ENCODE results near the gene EVC. TPM values are rescaled to one million over a fixed set of nuclear protein-coding genes. Genes with fewer than 3 reads are reported as not detected.
A peak's percentile ranks its signal among the peaks of the same experiment; 100 is the strongest.

Gene EVC
- polyA plus RNA-seq, 4 donors: 0.22 to 2.4 (median 1.1) TPM

DNA sequence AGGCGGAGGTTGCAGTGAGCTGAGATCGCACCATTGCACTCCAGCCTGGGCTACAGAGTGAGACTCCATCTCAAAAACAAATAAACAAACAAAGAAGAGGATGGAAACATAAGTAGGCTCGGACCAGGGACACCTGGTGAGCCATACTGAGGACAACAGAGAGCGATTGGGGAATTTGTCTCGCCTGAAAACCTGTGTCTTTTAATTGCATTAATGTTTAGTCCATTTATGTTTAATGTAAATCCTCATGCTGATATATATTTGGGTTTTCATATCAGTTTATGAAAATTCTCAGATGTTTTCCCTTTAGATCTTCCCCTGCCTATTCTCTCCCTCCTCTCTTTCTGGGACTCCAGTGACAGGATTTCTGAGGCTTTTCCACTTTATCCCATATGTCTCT is 84.6 kb downstream of the EVC start:
- Histone ChIP-seq H3K27ac (ENCODE audit: low read depth in 1 of 3, low read length in 2 of 3) (no peak overlapping the region), H3K27me3 (ENCODE audit: control insufficient read depth in 3 of 3, insufficient read depth in 3 of 3, low read length in 3 of 3) (no peaks in the 10 kb centered on the region), H3K4me1 (ENCODE audit: control insufficient read depth in 3 of 3, insufficient read depth in 2 of 3, low read depth in 1 of 3, low read length in 2 of 3) (no peaks in the 10 kb centered on the region), H3K4me3 (ENCODE audit: low read depth in 1 of 3, low read length in 3 of 3) (no peak overlapping the region), H3K9me3 (ENCODE audit: control insufficient read depth in 2 of 2, insufficient read depth in 1 of 2, low read depth in 1 of 2, low read length in 1 of 2) (peaks cover 0 to 3% of the 10 kb centered on the region in 2 donors), H3K36me3 (ENCODE audit: control insufficient read depth in 3 of 3, insufficient read depth in 2 of 3, low read depth in 1 of 3, low read length in 3 of 3) (peaks cover 0 to 3% (median 0%) of the 10 kb centered on the region in 3 donors)
- 82 to 89% (median 88%) methylated on average over 5 of the region's 5 CpGs for WGBS, 3 donors
- no peak for FAIRE-seq
- DNase-seq: no peak

DNA sequence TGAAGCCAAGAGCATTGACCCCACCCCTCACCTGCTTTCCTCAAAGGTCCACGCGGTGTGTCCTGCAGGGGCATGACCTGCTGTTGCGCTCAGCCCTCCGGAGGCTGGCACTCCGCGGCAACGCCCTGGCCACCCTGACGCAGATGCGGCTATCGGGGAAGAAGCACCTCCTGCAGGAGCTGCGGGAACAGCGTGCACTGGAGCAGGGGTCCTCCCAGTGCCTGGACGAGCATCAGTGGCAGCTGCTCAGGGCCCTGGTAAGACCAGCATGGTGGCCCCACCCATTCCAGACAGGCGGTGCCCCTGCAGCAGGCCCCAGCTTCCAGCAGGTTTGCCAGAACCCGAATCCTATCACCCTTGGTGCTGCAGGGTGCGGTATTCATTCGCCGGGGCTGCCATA is 86.0 kb downstream of the EVC start:
- no peak overlapping the region for H3K27ac ChIP-seq (ENCODE audit: low read depth in 1 of 3, low read length in 2 of 3)
- H3K36me3 ChIP-seq (ENCODE audit: control insufficient read depth in 3 of 3, insufficient read depth in 2 of 3, low read depth in 1 of 3, low read length in 3 of 3): peaks cover 0 to 3% (median 0%) of the 10 kb centered on the region in 3 donors
- DNase-seq (no peak), FAIRE-seq (no peak)
- H3K4me3 ChIP-seq (ENCODE audit: low read depth in 1 of 3, low read length in 3 of 3): no peak overlapping the region
- peaks cover 0 to 3% of the 10 kb centered on the region in 2 donors for H3K9me3 ChIP-seq (ENCODE audit: control insufficient read depth in 2 of 2, insufficient read depth in 1 of 2, low read depth in 1 of 2, low read length in 1 of 2)
- no peaks in the 10 kb centered on the region for H3K27me3 ChIP-seq (ENCODE audit: control insufficient read depth in 3 of 3, insufficient read depth in 3 of 3, low read length in 3 of 3)
- 90 to 93% (median 92%) methylated on average over 18 of the region's 18 CpGs for WGBS, 3 donors
- H3K4me1 ChIP-seq (ENCODE audit: control insufficient read depth in 3 of 3, insufficient read depth in 2 of 3, low read depth in 1 of 3, low read length in 2 of 3): no peaks in the 10 kb centered on the region

DNA sequence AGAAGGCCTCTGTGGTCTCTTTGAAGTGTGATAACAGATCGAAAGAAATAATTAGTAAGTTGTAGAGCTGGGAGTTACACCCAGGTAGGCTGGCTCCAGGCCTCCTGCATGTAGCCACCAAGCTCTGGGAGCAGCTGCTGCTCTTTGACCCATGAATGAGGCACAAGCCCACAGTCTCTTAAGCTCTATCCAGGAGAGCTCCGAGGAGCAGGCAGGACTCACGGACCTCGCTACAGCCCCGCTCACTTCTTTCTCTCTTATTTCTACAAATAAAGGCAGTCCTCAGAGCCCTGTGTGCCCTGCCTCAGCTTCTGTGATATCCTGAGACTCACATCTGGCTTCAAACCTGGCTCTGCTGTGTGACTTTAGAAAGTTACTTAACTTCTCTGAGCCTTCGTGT is 86.9 kb downstream of the EVC start:
- H3K4me3 ChIP-seq (ENCODE audit: low read depth in 1 of 3, low read length in 3 of 3): no peak overlapping the region
- H3K9me3 ChIP-seq (ENCODE audit: control insufficient read depth in 2 of 2, insufficient read depth in 1 of 2, low read depth in 1 of 2, low read length in 1 of 2): peaks cover 0 to 3% of the 10 kb centered on the region in 2 donors
- DNase-seq (peak in 1 of 2 donors; percentile 23), FAIRE-seq (no peak)
- no peaks in the 10 kb centered on the region for H3K4me1 ChIP-seq (ENCODE audit: control insufficient read depth in 3 of 3, insufficient read depth in 2 of 3, low read depth in 1 of 3, low read length in 2 of 3)
- H3K27me3 ChIP-seq (ENCODE audit: control insufficient read depth in 3 of 3, insufficient read depth in 3 of 3, low read length in 3 of 3): no peaks in the 10 kb centered on the region
- H3K36me3 ChIP-seq (ENCODE audit: control insufficient read depth in 3 of 3, insufficient read depth in 2 of 3, low read depth in 1 of 3, low read length in 3 of 3): peaks cover 0 to 7% (median 0%) of the 10 kb centered on the region in 3 donors
- no peak overlapping the region for H3K27ac ChIP-seq (ENCODE audit: low read depth in 1 of 3, low read length in 2 of 3)
- 35 to 81% (median 60%) methylated on average over 6 of the region's 6 CpGs for WGBS, 3 donors

DNA sequence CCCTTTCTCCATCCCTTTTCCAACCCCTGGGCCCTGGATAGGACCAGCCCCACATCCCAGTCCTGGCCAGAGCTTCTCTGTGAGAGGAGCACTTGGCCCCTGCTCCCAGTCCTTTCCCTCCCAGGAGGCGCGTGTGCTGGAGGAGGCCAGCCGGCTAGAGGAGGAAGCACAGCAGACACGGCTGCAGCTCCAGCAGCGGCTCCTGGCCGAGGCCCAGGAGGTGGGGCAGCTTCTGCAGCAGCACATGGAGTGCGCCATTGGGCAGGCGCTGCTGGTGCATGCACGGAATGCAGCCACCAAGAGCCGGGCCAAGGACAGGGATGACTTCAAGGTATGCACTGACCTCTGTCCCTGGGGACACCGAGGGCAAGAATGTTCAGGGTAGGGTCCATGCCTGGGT is 87.5 kb downstream of the EVC start:
- no peak for FAIRE-seq
- Histone ChIP-seq H3K36me3 (ENCODE audit: control insufficient read depth in 3 of 3, insufficient read depth in 2 of 3, low read depth in 1 of 3, low read length in 3 of 3) (peaks cover 0 to 7% (median 2%) of the 10 kb centered on the region in 3 donors), H3K9me3 (ENCODE audit: control insufficient read depth in 2 of 2, insufficient read depth in 1 of 2, low read depth in 1 of 2, low read length in 1 of 2) (peaks cover 0 to 3% of the 10 kb centered on the region in 2 donors), H3K4me1 (ENCODE audit: control insufficient read depth in 3 of 3, insufficient read depth in 2 of 3, low read depth in 1 of 3, low read length in 2 of 3) (no peaks in the 10 kb centered on the region), H3K27ac (ENCODE audit: low read depth in 1 of 3, low read length in 2 of 3) (no peak overlapping the region), H3K27me3 (ENCODE audit: control insufficient read depth in 3 of 3, insufficient read depth in 3 of 3, low read length in 3 of 3) (no peaks in the 10 kb centered on the region), H3K4me3 (ENCODE audit: low read depth in 1 of 3, low read length in 3 of 3) (no peak overlapping the region)
- peak in 1 of 2 donors; percentile 25 for DNase-seq
- 14 to 65% (median 53%) methylated on average over 11 of the region's 11 CpGs for WGBS, 3 donors

DNA sequence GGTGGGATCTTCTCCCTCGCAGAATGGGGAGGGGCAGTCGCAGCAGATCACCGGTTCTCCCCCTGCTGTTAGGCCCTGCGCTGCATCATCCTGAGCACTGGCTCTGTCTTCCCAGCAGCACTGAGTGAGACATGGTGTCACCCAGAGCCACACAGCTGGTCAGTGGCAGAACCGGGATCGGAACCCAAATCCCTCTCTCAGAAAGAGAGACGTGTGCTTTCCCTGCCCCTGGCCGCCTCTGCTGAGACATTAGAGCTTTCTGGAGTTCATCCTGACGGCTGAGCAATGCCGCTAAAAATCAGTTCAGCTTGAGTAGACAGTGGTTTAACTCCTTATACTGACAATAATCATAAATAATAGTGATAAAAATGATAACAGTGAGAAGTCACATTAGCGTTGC is 87.9 kb downstream of the EVC start:
- no peak for FAIRE-seq
- Histone ChIP-seq H3K27ac (ENCODE audit: low read depth in 1 of 3, low read length in 2 of 3) (no peak overlapping the region), H3K4me1 (ENCODE audit: control insufficient read depth in 3 of 3, insufficient read depth in 2 of 3, low read depth in 1 of 3, low read length in 2 of 3) (no peaks in the 10 kb centered on the region), H3K27me3 (ENCODE audit: control insufficient read depth in 3 of 3, insufficient read depth in 3 of 3, low read length in 3 of 3) (no peaks in the 10 kb centered on the region), H3K9me3 (ENCODE audit: control insufficient read depth in 2 of 2, insufficient read depth in 1 of 2, low read depth in 1 of 2, low read length in 1 of 2) (peaks cover 0 to 3% of the 10 kb centered on the region in 2 donors), H3K36me3 (ENCODE audit: control insufficient read depth in 3 of 3, insufficient read depth in 2 of 3, low read depth in 1 of 3, low read length in 3 of 3) (peaks cover 0 to 7% (median 2%) of the 10 kb centered on the region in 3 donors), H3K4me3 (ENCODE audit: low read depth in 1 of 3, low read length in 3 of 3) (no peak overlapping the region)
- no peak for DNase-seq
- WGBS, 3 donors: 83 to 91% (median 84%) methylated on average over 11 of the region's 11 CpGs

DNA sequence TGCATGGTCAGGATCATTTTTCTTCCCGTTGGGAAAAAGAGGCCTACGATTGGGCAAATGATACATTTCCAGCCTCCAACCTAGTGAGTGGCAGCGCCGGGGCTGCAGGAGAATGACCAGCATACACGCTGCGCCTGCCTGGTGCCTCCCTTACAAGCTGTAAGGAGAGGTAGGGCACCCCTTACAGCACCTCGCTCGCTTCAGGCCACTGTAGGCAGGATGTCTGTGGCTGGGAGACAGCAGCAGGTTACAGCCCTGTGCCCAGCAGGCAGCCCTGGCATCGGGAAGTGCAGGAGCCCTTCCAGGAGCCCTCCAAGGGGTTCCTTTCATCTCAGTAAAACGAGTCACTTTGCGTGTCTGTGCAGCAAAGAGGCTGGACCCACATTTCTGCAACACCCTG is 88.4 kb downstream of the EVC start:
- FAIRE-seq (no peak), DNase-seq (no peak)
- 85 to 90% (median 86%) methylated on average over 11 of the region's 11 CpGs for WGBS, 3 donors
- no peak overlapping the region for H3K4me3 ChIP-seq (ENCODE audit: low read depth in 1 of 3, low read length in 3 of 3)
- peaks cover 0 to 7% (median 2%) of the 10 kb centered on the region in 3 donors for H3K36me3 ChIP-seq (ENCODE audit: control insufficient read depth in 3 of 3, insufficient read depth in 2 of 3, low read depth in 1 of 3, low read length in 3 of 3)
- no peak overlapping the region for H3K27ac ChIP-seq (ENCODE audit: low read depth in 1 of 3, low read length in 2 of 3)
- H3K27me3 ChIP-seq (ENCODE audit: control insufficient read depth in 3 of 3, insufficient read depth in 3 of 3, low read length in 3 of 3): no peaks in the 10 kb centered on the region
- no peaks in the 10 kb centered on the region for H3K4me1 ChIP-seq (ENCODE audit: control insufficient read depth in 3 of 3, insufficient read depth in 2 of 3, low read depth in 1 of 3, low read length in 2 of 3)
- H3K9me3 ChIP-seq (ENCODE audit: control insufficient read depth in 2 of 2, insufficient read depth in 1 of 2, low read depth in 1 of 2, low read length in 1 of 2): peaks cover 0 to 3% of the 10 kb centered on the region in 2 donors

DNA sequence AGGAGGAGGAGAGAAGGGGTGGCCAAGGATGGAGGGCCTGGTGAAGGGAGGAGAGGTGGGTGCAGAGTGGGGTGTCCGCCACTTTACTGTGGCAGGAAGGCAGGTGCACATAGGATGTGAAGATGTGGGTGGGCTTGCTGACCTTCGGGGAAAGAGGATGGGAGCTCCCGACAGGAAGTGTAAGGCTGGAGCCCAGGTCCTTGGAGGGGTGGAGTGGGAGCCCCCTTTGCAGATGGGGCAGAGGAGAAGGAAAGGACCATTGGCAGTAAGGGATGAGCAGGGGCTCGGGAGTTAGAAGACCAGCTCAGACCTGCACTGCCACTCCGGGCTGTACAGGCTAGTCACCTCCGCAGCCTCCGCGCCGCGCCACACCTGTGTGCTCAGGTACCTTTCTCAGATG is 89.5 kb downstream of the EVC start:
- DNase-seq: no peak
- Histone ChIP-seq H3K27me3 (ENCODE audit: control insufficient read depth in 3 of 3, insufficient read depth in 3 of 3, low read length in 3 of 3) (no peaks in the 10 kb centered on the region), H3K4me3 (ENCODE audit: low read depth in 1 of 3, low read length in 3 of 3) (no peak overlapping the region), H3K36me3 (ENCODE audit: control insufficient read depth in 3 of 3, insufficient read depth in 2 of 3, low read depth in 1 of 3, low read length in 3 of 3) (peaks cover 0 to 7% (median 2%) of the 10 kb centered on the region in 3 donors), H3K27ac (ENCODE audit: low read depth in 1 of 3, low read length in 2 of 3) (no peak overlapping the region), H3K9me3 (ENCODE audit: control insufficient read depth in 2 of 2, insufficient read depth in 1 of 2, low read depth in 1 of 2, low read length in 1 of 2) (peaks cover 0 to 2% of the 10 kb centered on the region in 2 donors), H3K4me1 (ENCODE audit: control insufficient read depth in 3 of 3, insufficient read depth in 2 of 3, low read depth in 1 of 3, low read length in 2 of 3) (no peaks in the 10 kb centered on the region)
- no peak for FAIRE-seq
- 88 to 89% (median 89%) methylated on average over 10 of the region's 10 CpGs for WGBS, 3 donors

DNA sequence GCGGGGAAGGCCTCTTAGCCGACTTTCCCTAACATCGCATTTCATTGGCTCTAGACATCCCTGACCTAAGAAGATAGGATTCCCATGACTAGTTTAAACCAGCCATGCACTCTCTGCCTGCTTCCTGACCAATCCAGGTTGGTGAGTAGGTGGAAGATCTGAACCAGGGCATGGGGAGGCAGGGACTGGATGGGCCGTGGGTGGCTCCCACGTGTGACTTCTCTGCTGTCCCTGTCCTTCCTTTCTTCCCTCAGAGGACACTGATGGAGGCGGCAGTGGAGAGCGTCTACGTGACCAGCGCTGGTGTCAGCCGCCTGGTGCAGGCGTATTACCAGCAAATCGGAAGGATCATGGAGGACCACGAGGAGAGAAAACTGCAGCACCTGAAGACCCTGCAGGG is 90.7 kb downstream of the EVC start:
- FAIRE-seq (no peak), DNase-seq (no peak)
- H3K27ac ChIP-seq (ENCODE audit: low read depth in 1 of 3, low read length in 2 of 3): no peak overlapping the region
- peaks cover 0 to 7% (median 2%) of the 10 kb centered on the region in 3 donors for H3K36me3 ChIP-seq (ENCODE audit: control insufficient read depth in 3 of 3, insufficient read depth in 2 of 3, low read depth in 1 of 3, low read length in 3 of 3)
- H3K4me1 ChIP-seq (ENCODE audit: control insufficient read depth in 3 of 3, insufficient read depth in 2 of 3, low read depth in 1 of 3, low read length in 2 of 3): no peaks in the 10 kb centered on the region
- no peak overlapping the region for H3K4me3 ChIP-seq (ENCODE audit: low read depth in 1 of 3, low read length in 3 of 3)
- WGBS, 3 donors: 85 to 87% (median 85%) methylated on average over 13 of the region's 13 CpGs
- no peaks in the 10 kb centered on the region for H3K27me3 ChIP-seq (ENCODE audit: control insufficient read depth in 3 of 3, insufficient read depth in 3 of 3, low read length in 3 of 3)
- no peaks in the 10 kb centered on the region for H3K9me3 ChIP-seq (ENCODE audit: control insufficient read depth in 2 of 2, insufficient read depth in 1 of 2, low read depth in 1 of 2, low read length in 1 of 2)

DNA sequence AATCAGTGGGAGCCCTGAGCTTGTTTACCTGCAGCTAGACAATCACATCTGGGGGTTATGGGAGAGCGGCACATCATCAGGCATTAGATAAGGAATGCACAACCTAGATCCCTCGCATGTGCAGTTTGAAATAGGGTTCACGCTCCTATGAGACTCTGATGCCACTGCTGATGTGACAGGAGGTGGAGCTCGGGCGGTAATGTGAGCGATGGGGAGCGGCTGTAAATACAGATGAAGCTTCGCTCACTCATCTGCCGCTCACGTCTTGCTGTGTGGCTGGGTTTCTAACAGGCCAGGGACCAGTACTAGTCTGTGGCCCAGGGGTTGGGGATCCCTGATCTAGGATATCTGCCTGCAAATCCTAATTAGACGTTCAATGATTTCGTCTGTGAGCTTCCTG is 91.6 kb downstream of the EVC start:
- no peaks in the 10 kb centered on the region for H3K27me3 ChIP-seq (ENCODE audit: control insufficient read depth in 3 of 3, insufficient read depth in 3 of 3, low read length in 3 of 3)
- 83 to 95% (median 90%) methylated on average over 12 of the region's 12 CpGs for WGBS, 3 donors
- DNase-seq (no peak), FAIRE-seq (no peak)
- no peaks in the 10 kb centered on the region for H3K4me1 ChIP-seq (ENCODE audit: control insufficient read depth in 3 of 3, insufficient read depth in 2 of 3, low read depth in 1 of 3, low read length in 2 of 3)
- no peak overlapping the region for H3K27ac ChIP-seq (ENCODE audit: low read depth in 1 of 3, low read length in 2 of 3)
- peaks cover 0 to 4% (median 2%) of the 10 kb centered on the region in 3 donors for H3K36me3 ChIP-seq (ENCODE audit: control insufficient read depth in 3 of 3, insufficient read depth in 2 of 3, low read depth in 1 of 3, low read length in 3 of 3)
- no peak overlapping the region for H3K4me3 ChIP-seq (ENCODE audit: low read depth in 1 of 3, low read length in 3 of 3)
- no peaks in the 10 kb centered on the region for H3K9me3 ChIP-seq (ENCODE audit: control insufficient read depth in 2 of 2, insufficient read depth in 1 of 2, low read depth in 1 of 2, low read length in 1 of 2)

All from small intestine (tissue), 7 donors.